ENCODE data around the gene COL23A1. TPM values are rescaled to one million over a fixed set of nuclear protein-coding genes. Genes with fewer than 3 reads are reported as not detected.

Gene COL23A1
- total RNA-seq, 1 experiment from 2014 or later, result not detected

GRCh38 chr5:178238711-178239592 lies 351.2 kb downstream of the COL23A1 start:
- Histone ChIP-seq H3K79me2 (ENCODE audit: low read length) (no peaks in the 10 kb centered on the region), H3K4me2 (ENCODE audit: low read length) (no peak overlapping the region), H3K27ac (ENCODE audit: low read length) (no peak overlapping the region), H3K9me3 (ENCODE audit: low read length) (no peaks in the 10 kb centered on the region), H3K36me3 (ENCODE audit: low read depth, low read length) (no peaks in the 10 kb centered on the region), H2AFZ (ENCODE audit: low read length) (no peak overlapping the region), H3K9ac (ENCODE audit: low read length) (no peak overlapping the region), H3K9me2 (replicated peaks; ENCODE audit: low read length) (no peaks in the 10 kb centered on the region), H3F3A (ENCODE audit: low read length, unreplicated experiment) (no peaks in the 10 kb centered on the region), H3K27me3 (ENCODE audit: low read length) (no peaks in the 10 kb centered on the region), H3K4me3 (ENCODE audit: low read length) (no peak overlapping the region), H4K20me1 (ENCODE audit: low read length) (no peaks in the 10 kb centered on the region), H3K4me1 (ENCODE audit: insufficient read depth, low read length) (peaks cover 9% of the 10 kb centered on the region; the same call in 1 of the 2 replicates)
- CTCF ChIA-PET, result no interaction called here
- no TSS peak for BruUV-seq (replicated peaks)
- TF ChIP-seq EZH2 (IDR thresholded peaks at IDR 0.05; ENCODE audit: low read length, unreplicated experiment), result no peak
- TF ChIP-seq, protein P1, sequence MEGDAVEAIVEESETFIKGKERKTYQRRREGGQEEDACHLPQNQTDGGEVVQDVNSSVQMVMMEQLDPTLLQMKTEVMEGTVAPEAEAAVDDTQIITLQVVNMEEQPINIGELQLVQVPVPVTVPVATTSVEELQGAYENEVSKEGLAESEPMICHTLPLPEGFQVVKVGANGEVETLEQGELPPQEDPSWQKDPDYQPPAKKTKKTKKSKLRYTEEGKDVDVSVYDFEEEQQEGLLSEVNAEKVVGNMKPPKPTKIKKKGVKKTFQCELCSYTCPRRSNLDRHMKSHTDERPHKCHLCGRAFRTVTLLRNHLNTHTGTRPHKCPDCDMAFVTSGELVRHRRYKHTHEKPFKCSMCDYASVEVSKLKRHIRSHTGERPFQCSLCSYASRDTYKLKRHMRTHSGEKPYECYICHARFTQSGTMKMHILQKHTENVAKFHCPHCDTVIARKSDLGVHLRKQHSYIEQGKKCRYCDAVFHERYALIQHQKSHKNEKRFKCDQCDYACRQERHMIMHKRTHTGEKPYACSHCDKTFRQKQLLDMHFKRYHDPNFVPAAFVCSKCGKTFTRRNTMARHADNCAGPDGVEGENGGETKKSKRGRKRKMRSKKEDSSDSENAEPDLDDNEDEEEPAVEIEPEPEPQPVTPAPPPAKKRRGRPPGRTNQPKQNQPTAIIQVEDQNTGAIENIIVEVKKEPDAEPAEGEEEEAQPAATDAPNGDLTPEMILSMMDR (conservative IDR thresholded peaks at IDR 0.05; ENCODE audit: low read depth, low read length), result no peak
- no peak for TF ChIP-seq EZH2phosphoT487 (IDR thresholded peaks at IDR 0.05; ENCODE audit: borderline replicate concordance, low read length)
- no peak for DNase-seq
- intact Hi-C loops (cut with micrococcal nuclease), result no loop called here
- POLR2A ChIA-PET (ENCODE audit: unreplicated experiment), result no interaction called here
- ATAC-seq, result no peak

DNA sequence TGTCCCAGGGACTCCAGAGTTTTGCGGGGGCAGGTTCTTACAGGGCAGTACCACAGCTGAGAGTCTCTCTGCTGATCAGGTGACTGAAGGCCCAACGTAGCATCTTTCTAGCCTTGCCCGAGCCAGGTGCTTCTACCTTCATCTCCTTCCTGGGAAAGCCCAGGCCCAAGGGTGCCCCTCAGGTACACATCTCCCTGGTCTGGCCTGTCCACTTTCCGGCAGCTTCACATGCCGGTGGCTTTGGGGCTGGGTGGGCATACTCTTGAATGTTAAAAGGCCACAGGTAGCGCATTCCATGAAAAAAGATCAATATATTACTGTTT lies 351.9 kb downstream of the COL23A1 start:
- Histone ChIP-seq H3K9ac (ENCODE audit: low read length) (no peak overlapping the region), H4K20me1 (ENCODE audit: low read length) (no peaks in the 10 kb centered on the region), H3K27ac (ENCODE audit: low read length) (no peak overlapping the region), H3K9me3 (ENCODE audit: low read length) (no peaks in the 10 kb centered on the region), H3K79me2 (ENCODE audit: low read length) (no peaks in the 10 kb centered on the region), H3K4me2 (ENCODE audit: low read length) (no peak overlapping the region), H2AFZ (ENCODE audit: low read length) (no peak overlapping the region), H3F3A (ENCODE audit: low read length, unreplicated experiment) (no peaks in the 10 kb centered on the region), H3K4me3 (ENCODE audit: low read length) (no peak overlapping the region), H3K4me1 (ENCODE audit: insufficient read depth, low read length) (peaks cover 9% of the 10 kb centered on the region; the same call in 1 of the 2 replicates), H3K9me2 (replicated peaks; ENCODE audit: low read length) (no peaks in the 10 kb centered on the region), H3K36me3 (ENCODE audit: low read depth, low read length) (no peaks in the 10 kb centered on the region), H3K27me3 (ENCODE audit: low read length) (no peaks in the 10 kb centered on the region)
- no TSS peak for BruUV-seq (replicated peaks)
- intact Hi-C loops (cut with micrococcal nuclease), result no loop called here
- ChIA-PET CTCF (no interaction called here), POLR2A (ENCODE audit: unreplicated experiment) (no interaction called here)
- no peak for TF ChIP-seq EZH2 (IDR thresholded peaks at IDR 0.05; ENCODE audit: low read length, unreplicated experiment)
- no peak for TF ChIP-seq EZH2phosphoT487 (IDR thresholded peaks at IDR 0.05; ENCODE audit: borderline replicate concordance, low read length)
- TF ChIP-seq, protein P1 (conservative IDR thresholded peaks at IDR 0.05; ENCODE audit: low read depth, low read length), result no peak
- no peak for ATAC-seq
- no peak for DNase-seq

All from PC-3 (cell line).